Cardiac ventricle fibroblast (primary cell): ENCODE results near the gene SMR3A. TPM values are rescaled to one million over a fixed set of nuclear protein-coding genes. Genes with fewer than 3 reads are reported as not detected.

Experiments
- total RNA-seq: library from RNA; depleted of rRNA; stranded (reverse); fragments of >200 nt; gene quantifications from 2 replicates; pipeline ENCODE4 v1.2.3, GENCODE V29; 2015

Gene SMR3A
- not detected in 2 replicates for total RNA-seq

DNA sequence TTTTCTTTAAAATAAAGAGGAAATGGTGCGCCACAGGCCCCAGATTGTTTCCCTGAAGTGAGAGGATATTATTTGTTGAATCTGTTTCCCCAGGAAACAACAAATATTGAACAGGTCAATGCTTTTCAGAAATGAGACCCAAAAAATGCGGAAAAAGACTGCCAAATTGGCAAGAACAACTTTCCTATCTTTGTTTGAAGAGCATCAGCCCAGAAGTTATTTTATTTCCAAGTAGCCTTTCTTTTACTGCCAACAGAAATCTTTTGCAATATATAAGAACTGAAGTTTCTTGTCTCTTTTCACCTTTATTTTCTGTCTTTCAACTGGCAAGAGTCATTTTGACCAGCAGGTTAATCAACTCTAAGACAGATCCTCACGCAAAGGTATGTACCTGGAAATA lies at the start of gene SMR3A:
Gene SMR3A (plus strand): TSS at position 301 of the 400 bp plus-strand sequence. CDS start 1,356 bp downstream, outside the sequence.

DNA sequence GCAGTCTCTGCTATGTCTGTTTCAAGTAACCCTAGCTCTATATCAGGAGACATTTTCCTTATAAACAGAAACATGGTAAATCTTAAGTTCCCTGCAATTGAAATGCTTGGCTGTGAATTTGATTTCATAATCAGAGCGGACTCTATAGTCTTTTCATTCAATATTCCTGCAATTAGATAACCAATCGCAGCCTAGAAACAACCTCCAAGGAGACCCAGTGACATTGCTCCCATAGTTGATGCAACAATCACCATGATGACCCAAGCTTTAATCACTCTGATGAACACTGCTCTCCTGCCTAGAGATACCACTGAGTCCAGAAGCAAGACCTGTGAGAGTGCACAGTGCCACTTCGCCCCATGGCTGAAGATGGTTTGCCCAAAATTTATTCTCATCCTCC lies 25.9 kb upstream of the SMR3A start, which contains the start of gene CABS1:
Gene CABS1 (plus strand): TSS at position 301 of the 400 bp plus-strand sequence. CDS start 59 bp downstream, at position 360.

DNA sequence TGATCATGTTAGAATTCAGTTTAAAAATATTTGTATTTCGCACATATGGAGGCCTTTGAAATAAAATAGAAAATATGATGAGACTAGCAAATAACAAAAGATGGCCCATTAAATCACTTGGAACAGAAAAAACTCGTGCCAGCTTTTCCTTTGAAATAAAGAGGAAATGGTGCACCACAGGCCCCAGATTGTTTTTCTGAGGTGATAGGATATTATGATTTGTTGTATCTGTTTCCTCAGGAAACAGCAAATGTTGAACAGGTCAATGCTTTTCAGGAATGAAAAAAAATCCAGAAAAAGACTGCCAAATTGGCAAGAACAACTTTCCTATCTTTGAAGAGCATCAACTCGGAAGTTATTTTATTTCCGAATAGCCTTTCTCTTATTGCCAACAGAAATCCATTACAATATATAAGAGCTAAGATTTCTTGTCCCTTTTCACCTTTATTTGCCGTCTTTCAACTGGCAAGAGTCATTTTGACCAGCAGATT lies 22.2 kb downstream of the SMR3A start, which contains the start of gene SMR3B:
Gene SMR3B (plus strand): TSS at position 441 of the 491 bp plus-strand sequence. CDS start 1,380 bp downstream, outside the sequence.

DNA sequence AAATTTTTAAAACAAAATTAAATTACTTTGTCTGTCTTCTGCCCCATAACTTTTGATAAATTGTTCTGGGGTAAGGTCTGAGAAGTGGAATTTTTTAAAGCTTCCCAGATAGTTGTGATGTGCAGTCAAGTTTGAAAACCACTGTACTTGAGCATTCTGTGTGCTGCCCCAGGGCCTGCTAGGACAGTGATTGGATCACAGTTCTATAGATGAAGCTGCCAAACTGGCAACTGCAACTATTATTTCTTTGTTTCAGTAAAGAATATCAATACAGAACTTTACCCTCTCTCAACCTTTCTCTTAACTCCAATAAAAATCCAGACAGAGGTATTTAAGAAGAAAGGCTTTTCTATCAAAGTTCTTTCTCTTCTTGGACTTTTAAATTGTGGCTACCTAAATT lies 37.0 kb downstream of the SMR3A start, which contains the start of gene OPRPN:
Gene OPRPN (plus strand): TSS at position 361 of the 400 bp plus-strand sequence. CDS start 1,346 bp downstream, outside the sequence.

Other genes starting within 250 kb of the SMR3A start
- not detected in 2 replicates for gene PRR27, start 206.5 kb upstream of the SMR3A start, total RNA-seq
- not detected in 2 replicates for gene ODAM, start 165.0 kb upstream of the SMR3A start, total RNA-seq
- not detected in 2 replicates for gene FDCSP, start 134.6 kb upstream of the SMR3A start, total RNA-seq
- not detected in 2 replicates for gene CSN3, start 118.2 kb upstream of the SMR3A start, total RNA-seq
- not detected in 2 replicates for gene CABS1, start 25.8 kb upstream of the SMR3A start, total RNA-seq
- gene SMR3B, start 22.4 kb downstream of the SMR3A start, total RNA-seq: not detected in 2 replicates
- not detected in 2 replicates for gene OPRPN, start 37.2 kb downstream of the SMR3A start, total RNA-seq
- not detected in 2 replicates for gene MUC7, start 111.4 kb downstream of the SMR3A start, total RNA-seq
- not detected in 2 replicates for gene AMTN, start 157.8 kb downstream of the SMR3A start, total RNA-seq
- gene AMBN, start 231.5 kb downstream of the SMR3A start, total RNA-seq: not detected in 2 replicates